COLO829 (cell line): ENCODE measurements around the gene RBM19.
A peak's percentile ranks its signal among the peaks of the same experiment; 100 is the strongest.
"Not testable (repeated sequence)": the region's sequence is repeated elsewhere in the genome, so short reads cannot be mapped to it uniquely, and the experiment has no call there.

ENCODE experiments used
- DNase-seq: peaks from one replicate; pipeline ENCODE4 v3.0.0; 2012; ENCODE audit warnings: low spot score

Gene RBM19

DNA sequence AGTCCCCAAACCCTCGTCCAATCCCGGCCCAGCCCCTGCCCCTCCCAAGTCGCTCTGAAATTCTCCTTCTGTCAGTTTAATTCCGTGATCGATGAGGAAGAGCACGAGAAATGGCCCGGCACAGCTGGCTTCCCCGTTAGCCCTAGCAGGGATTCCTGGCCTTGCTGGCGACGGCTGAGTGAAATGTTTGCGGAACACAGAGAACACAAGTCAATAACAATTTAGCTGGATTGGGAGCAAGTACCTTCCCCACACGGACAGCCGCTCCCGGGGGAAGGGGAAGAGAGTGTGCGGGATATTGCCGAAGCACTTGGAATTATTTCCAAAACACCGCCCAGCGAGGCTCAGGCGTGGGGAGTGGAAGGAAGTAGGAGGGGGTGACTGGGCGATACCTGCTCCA, 134.6 kb downstream of the RBM19 start:
- no peak for DNase-seq

DNA sequence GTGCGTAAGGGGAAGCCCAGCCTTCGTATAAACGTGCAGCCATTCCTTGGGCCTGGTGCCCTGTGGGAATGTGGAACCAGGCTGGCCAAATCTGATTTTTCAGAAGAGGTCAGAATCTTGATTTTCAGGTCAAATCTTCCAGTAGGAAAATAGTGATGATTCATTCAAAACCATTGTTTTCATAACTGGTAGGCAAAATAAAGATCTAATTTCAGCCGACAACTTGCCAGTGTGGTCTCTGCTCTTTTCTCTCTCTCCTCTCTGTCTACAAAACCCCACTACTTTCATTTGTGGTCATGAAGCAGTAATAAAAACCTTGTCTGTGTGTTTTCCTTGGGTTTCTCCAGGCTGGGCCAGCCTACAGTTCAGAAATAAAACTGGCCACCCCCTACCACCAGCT, 135.1 kb downstream of the RBM19 start:
- no peak for DNase-seq

DNA sequence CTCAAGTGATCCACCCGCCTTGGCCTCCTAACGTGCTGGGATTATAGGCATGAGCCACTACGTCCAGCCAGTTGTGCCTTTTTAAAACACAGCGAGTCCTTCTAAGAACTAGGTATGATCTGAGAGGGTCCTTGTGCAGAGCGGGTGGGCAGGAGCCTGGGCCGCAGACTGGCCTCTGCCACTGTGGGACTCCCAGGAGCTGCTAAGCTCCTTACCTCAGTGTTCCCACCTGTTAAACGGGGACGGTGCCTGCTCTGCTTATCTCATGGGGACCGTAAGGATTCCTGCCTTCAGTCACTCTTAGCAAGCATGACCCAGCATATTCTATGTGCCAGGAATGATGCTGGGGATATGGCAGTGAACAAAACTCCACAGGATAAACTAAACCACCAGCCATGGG, 136.9 kb downstream of the RBM19 start:
- DNase-seq = no peak

DNA sequence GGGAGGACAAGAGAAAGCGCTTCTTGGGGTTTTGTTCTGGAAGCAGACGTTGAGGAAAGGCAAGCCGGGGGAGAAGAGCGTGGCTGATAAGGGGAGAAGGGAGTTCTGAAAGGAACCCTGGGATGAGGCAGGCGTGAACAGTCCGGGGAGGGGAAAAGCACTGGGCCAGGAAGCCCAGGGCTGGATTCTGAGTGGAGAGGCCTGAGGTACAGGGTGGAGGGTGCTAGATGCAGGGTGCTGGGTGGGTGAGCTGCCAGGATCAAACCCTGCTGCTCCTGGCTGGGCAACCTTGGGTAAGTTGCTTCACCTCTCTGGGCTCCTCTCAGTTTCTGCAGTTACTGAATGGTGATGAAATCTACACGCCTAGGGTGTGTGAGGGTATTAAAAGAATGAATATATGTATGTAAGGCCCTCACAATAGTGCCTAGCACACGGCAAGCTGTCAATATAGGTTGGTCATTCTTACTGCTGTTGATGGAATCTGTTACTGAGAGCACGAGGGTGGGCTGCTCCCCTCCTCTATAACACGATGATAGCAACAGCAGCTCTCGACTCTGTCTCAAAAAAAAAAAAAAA, 138.5 kb downstream of the RBM19 start:
- no peak for DNase-seq

DNA sequence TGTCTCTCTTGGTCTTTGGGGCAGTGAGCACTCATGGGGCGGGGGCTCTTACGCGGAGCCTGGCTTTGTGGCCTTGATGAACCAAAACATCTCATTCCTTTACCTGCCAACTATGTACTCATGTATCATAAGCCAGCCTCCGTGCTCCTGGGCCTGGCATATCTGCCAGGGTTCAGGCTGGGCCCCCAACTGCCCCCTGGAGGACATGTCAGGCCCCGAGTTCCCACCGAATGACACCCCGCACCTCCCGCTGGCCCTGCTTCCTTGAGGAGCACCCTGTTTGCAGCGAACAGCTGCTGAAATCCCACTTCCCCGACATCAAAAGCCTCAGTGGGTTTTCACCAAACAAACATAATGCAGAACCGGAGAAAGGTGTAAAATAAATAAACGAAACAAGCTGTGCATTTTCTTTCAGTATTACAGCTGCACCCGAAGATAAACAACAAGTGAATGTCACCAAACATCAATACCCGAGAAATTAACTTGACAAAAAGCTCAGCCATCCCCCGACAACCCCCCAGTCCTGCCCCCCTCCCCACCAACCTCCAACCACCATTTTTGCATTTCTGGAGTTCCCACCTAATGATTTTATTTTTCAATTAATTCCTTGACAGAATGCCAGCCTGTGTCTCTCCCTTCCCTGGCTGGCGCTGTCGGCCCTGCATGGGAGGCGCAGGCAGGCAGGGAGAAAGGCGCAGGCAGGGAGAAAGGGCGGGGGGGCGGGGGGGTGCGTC, 139.2 kb downstream of the RBM19 start:
- no peak for DNase-seq

DNA sequence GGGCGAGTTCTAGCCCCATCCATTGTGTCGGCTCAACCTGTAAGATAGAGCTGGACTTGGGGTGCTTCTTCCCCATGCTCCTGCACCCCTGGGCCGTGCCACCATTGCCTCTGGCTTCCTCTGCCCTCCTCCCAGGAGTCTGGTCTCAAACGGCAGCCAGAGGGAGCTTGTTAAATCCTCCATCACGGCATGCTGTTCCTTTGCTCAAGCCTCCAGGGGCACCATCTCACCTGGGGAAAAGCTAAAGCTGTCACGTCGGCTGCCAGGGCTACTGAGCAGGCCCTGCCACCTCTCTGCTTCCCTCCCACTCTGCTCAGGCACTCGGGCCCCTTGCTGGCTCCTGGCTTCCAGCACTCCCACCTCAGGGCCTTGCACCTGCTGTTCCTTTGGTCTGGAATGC, 140.4 kb downstream of the RBM19 start:
- no peak for DNase-seq

DNA sequence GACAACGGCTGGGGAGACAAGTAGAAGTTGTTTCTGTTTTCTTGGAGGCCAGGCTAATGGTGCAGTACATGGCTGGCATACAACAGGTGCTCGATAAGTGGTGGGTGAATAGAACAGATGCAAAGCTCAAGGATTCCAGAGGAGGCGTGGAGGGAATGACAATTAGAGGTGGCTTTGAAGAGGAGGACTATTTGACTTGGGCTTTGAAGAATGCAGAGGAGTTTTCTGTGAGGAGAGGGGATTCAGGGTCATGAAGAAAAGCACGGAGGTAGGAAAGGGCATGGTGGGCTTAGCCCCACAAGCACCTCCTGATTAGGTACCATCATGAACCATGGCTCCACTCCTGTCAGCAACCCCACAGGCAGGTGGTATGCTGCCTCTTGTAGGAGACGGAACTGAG, 142.3 kb downstream of the RBM19 start:
- no peak for DNase-seq

DNA sequence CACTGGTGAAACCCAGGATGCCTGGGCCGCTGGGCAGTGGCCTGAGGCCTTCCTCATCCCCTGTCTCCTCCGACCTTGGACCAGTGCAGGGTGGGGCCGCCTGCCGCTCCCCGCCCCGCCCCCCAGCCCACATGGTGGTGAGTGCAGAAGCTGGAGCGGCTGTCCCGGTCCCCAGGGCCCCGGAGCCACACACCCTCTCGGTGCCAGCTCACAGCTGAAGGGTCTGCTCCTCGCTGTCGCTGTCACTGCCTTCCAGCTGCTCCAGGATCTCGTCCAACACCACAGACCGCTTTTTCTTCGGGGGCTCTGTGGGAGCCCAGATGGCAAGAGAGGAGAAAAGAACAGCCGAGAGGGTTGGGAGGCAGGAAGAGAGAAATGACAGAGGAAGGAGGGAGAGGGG, 143.1 kb downstream of the RBM19 start:
- no peak for DNase-seq

DNA sequence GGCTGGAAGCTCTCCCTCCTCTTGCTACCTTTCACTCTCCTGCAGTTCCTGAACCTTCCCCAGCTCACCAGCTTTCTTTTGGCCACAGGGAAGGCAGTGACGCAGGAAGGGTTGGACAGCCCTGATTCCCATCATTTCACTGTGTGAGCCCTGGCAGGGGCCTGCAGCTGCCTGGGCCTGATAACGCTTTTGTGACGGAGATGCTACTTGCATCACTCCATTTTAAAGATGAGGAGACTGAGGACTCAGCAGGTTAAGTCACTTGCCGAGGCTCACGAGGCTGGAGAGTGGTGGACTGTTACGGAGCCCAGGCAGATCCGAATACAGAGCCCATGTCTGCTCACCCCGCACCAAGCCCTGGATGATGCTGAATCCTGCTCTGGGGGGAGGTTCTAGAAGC, 145.3 kb downstream of the RBM19 start:
- no peak for DNase-seq

DNA sequence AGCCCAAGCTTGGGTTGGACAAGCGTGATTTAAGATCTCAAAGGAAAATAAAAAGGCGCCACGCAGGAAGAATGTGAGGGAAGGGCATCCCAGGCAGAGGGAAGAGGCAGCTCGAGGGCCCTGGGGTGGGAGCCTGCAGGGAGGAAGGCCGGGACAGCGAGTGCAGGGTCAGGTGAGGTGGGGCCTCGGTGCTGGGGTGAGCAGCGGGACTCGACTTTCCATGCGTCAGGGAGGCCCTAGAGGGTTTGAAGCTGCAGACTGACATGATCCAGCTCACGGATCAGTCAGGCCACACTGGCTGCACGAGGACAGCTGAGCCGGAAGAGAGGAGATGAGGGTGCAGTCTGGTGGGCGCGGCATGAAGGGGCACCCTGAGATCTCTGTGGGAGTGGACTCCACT, 145.8 kb downstream of the RBM19 start:
- no peak for DNase-seq

DNA sequence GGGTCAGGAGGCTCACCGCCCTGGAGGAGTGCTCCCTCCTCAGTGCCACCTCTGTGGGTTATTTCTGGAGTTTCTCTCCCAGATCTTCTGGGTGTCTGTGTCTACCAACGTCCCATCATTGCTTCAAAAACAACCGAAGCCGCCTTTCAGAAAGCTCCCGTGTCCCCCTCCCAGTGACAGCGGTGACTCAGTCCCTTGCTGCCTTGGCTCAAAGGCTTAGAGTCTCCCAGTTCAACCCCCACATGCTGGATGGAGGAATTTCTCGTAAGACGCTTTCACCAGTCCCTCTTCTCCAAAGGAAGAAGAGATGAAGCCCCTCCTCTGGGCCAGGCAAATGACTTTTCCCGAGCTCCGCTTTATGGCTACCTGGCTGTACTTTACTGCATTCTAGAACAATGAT, 146.6 kb downstream of the RBM19 start:
- no peak for DNase-seq

DNA sequence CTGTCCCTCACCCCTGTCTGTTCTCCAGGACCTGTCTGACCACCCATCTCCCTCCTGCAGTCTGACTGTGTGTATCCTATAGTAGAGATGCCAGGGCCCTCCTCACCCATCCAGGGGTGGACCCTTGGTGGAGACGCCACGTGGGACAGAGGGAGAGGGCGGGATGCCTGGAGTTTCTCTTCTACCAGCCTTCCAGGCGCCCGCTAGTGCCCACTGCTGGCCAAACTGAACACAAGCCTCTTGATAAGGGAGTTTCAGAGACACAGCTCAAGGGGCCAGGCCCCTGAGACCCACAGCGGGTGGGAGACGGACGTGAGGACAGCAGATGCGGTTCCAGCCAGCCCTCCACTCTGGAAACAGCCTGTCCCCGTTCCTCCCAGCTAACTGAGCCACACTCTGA, 147.3 kb downstream of the RBM19 start:
- DNase-seq = no peak

DNA sequence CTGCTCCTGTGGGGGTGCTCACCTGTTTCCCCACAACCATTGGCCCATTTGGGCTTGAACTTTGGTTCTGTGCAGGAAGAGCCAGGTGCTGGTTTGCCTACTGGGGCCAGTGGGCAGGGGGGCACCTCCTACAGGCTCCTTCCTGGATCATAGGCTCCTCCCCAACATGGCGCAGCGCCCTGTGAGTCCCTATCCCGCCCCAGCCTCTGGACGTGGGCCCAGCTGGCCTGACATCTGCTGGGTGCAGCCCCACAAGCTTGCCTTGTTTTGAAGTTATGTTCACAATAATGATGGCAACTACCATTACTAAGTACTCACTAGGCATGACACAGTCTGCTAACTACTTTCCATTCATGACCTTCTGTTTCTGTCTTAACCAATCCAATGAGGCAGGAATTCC, 147.8 kb downstream of the RBM19 start:
- no peak for DNase-seq

DNA sequence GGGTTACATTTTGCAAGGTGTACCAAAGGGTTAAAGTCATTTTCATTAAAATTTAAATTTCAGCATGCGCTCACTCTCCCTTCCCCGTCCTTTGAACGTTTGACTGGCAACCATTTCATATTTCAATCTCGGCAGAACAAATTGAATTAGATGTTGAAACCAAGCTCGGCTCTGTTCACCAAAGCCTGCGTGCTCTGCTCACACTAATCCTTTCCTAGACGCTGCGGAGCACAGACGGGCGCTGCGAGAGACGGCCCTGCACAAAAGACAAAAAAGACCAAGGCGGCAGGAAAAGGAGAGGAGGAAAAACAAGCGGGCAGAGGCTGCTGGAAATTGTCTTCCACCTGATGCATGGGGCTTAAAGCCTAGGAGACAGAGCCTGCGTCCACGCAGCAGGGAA, 149.3 kb downstream of the RBM19 start:
- no peak for DNase-seq

DNA sequence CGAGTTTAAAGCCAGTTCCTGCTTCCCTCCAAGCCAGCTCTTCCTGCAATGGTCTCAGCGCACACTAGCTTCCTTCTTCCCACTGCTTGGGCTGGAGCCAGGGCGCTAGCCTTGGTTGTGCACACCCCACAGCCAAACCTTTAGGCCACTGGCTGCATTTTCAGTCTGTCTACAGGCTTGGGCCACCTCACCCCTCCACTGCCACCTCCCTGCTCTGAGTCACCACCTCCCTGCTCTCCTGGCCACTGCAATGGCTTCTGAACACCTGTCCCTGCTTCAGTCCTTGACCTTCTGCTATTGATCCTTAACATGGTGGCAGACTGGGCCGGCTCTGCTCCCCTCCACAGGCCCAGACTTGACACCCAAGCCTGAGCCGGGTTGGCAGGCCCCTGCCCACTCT, 151.1 kb downstream of the RBM19 start:
- DNase-seq = no peak

DNA sequence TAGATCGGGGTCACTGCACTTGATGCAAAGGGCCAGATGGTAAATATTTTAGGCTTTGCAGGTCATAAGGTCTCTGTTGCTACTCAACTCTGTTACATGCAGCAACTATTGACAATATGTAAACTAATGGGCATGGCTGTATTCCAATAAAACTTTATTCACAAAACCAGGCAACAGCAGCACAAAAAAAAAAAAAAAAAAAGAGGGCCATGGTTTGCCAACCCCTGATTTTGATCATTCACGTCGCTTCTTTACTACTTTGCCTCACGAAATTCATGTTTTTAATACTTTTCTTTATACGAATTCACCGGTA, 152.9 kb downstream of the RBM19 start:
- DNase-seq = no peak

DNA sequence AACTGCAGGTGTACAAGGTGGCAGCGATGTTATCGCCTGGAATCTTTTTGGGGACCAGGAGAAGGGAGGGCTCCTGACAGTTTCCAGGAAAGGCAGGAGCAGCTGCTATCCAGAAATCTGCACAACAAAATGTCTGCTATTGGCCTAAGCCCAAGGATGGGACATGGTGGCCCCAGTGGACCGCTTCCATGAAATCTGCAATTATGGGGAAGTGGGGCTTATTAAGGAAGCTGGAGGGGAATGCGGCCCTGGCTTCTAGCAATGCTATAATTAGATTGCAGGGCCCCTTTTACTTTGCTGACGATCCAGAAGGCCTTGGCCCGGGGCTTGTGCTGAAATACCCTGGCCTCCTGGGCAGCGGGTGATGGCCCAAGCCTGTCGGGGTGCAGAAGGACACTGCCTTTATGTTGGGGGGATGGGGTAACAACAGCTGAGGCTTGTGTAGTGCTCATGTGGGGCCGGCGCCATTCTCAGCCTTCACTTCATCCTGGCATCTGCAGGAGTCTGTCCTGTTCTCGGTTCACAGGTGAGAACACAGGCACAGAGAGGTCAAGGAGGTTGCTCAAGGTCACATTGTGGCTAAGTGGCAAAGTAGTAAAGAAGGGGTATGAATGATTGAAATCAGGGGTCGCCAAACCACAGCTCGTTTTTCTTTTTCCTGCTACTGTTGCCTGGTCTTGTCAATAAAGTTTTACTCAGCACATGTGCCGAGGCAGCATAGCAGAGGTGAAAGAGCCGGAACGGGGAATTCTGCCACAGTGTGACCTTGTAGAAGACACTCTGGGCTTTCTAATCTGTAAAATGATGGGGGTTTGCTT, 153.5 kb downstream of the RBM19 start:
- DNase-seq = no peak

DNA sequence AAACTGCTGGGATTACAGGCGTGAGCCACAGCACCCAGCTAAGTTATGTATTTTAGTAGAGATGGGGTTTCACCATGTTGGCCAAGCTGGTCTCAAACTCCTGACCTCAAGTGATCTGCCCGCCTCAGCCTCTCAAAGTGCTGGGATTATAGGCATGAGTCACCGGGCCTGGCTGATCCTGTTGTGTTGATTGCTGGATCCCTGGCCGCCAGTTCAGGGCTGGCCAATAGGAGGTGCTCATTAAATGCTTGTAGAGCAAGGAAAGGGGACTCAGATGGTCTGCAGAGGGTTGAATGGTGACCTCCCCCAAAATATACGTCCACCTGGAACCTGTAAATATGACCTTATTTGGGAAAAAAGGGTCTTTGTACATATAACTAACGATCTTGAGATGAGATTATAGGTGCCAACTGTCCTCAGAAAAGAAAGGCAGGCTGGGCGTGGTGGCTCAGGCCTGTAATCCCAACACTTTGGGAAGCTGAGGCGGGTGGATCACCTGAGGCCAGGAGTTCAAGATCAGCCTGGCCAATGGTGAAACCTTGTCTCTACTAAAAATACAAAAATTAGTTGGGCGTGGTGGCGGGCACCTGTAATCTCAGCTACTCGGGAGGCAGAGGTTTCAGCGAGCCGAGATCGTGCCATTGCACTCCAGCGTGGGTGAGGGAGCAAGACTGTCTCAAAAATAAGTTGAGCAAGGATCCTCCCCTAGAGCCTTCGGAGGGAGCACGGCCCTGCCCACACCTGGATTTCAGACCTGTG, 156.5 kb downstream of the RBM19 start:
- not testable (repeated sequence) for DNase-seq

DNA sequence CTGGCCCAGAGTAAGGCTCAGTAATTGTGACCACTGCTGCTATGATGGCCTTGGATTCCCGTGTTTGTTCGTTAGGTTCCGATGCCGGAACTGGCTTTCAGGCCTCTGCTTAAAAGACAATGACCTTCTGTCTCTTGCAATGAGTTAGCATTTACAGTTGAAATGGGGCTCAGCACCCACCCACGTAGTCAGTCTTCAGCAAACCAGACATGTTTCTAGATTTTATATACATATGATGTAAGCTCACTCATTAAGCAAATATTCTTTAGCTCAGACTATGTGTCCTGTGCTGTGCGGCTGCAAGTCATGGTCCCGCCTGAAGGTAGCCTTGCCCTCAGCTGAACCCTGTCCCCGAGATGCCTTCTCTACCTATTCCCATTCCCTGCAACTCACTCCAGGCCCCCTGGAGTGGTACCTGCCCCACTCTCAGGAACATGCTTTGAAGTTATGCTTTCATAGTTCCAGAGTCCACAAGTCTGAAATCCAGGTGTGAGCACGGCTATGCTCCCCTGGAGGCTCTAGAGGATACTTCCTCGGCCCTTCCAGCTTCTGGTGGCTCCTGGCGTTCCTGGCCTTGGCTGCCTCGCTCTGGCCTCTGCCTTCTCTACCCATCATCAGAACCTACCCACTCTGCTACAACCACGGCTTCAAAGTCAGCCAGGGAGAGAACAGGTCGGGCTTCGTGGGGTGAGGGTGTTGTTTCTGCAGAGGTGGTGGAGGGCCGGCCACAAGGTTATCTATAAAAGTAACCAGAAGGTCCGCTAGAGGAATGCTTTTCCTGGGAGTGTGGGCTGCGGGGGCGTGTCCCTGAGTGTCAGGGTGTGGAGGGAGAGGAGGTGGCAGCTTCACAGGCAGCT, 157.8 kb downstream of the RBM19 start:
- peak; percentile 54 for DNase-seq

DNA sequence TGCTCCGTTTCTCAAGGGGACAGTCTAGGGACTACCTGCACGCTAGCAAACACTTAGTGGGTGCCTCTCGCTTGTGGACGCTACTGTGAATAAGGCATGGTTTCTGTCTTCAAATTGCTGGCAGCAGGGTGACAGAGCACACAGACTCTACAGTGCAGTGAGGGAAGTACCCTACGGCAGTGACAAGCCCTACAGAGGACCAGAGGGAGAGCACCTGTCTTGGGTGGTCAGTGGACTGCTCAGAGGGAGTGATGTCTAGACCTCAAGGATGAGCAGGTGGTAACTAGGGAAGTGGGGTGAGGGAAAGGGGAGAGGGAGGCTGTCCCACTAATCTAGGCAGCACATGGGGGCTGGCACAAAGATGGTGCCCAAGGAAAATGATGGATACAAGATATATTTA, 160.5 kb downstream of the RBM19 start:
- DNase-seq = no peak

DNA sequence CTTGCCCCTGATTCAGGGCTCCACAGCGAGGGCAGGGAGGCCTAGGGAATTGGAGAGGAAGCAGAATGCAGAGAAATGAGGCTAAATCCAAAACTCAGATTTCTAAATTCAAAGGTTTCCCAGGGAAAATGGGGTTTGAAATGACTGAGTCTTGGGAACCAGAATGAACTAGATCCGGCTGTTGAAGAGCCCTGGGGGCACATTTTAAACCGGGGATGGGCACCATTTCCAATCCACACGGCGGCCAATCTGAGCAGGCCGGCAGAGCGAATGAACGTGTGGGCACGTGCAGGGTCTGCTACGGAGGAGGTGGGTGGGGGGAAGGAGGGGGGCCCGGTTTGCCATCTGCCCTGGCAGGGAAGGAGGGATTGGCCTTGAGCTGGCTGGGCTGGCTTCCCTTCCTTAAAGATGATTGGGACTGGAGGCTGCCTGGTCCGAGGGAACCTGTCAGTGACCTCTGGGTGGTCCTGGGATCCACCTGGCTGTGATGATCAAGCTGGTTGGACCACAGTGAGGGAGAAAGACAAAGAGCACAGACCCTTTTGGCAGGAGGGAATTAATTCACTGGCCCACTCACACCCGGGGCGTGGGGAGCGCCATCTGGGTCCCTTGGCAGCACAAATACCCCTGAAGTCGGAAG, 161.0 kb downstream of the RBM19 start:
- no peak for DNase-seq
